CD4-positive, alpha-beta T cell treated with Interleukin-6 for 4 hours (primary cell): Measurements from ENCODE around the gene CTPS2.
"Not testable (repeated sequence)": the region's sequence is repeated elsewhere in the genome, so short reads cannot be mapped to it uniquely, and the experiment has no call there.

Experiments used
- DNase-seq: peaks from one replicate; pipeline ENCODE4 v3.0.0-alpha.2; 2020; ENCODE audit warnings: mixed read lengths

CTPS2 gene

GRCh38 chrX:16651391-16652024, 61.0 kb downstream of the CTPS2 start:
- DNase-seq: no peak

- no peak for DNase-seq
These were observed 62.6 kb downstream of the CTPS2 start, which contains the start of gene S100G for GRCh38 chrX:16649858-16650257. TSS of gene S100G (plus strand) at chrX:16650158. CDS start at chrX:16651007, 849 bp downstream.

GRCh38 chrX:16646366-16647138, 65.9 kb downstream of the CTPS2 start:
- DNase-seq: no peak

- DNase-seq: no peak
These were observed 69.3 kb downstream of the CTPS2 start for GRCh38 chrX:16643176-16643575.

GRCh38 chrX:16640823-16641222, 71.6 kb downstream of the CTPS2 start:
- no peak for DNase-seq

GRCh38 chrX:16639966-16640365, 72.5 kb downstream of the CTPS2 start:
- no peak for DNase-seq

- no peak for DNase-seq
These were observed 73.9 kb downstream of the CTPS2 start for GRCh38 chrX:16638533-16638932.

- DNase-seq: no peak
These were observed 76.9 kb downstream of the CTPS2 start for GRCh38 chrX:16635596-16635995.

- no peak for DNase-seq
These were observed 77.4 kb downstream of the CTPS2 start for GRCh38 chrX:16635040-16635439.

- DNase-seq: no peak
These were observed 78.7 kb downstream of the CTPS2 start for GRCh38 chrX:16633754-16634153.

GRCh38 chrX:16629909-16630308, 82.6 kb downstream of the CTPS2 start:
- no peak for DNase-seq

- no peak for DNase-seq
These were observed 83.4 kb downstream of the CTPS2 start for GRCh38 chrX:16628946-16629595.

GRCh38 chrX:16628511-16628910, 84.0 kb downstream of the CTPS2 start:
- not testable (repeated sequence) for DNase-seq

- no peak for DNase-seq
These were observed 93.4 kb downstream of the CTPS2 start for GRCh38 chrX:16619024-16619423.

- no peak for DNase-seq
These were observed 94.0 kb downstream of the CTPS2 start for GRCh38 chrX:16618422-16618821.

GRCh38 chrX:16617382-16617781, 95.1 kb downstream of the CTPS2 start:
- no peak for DNase-seq

GRCh38 chrX:16612257-16612897, 100.1 kb downstream of the CTPS2 start:
- DNase-seq: no peak

GRCh38 chrX:16610654-16611053, 101.8 kb downstream of the CTPS2 start:
- DNase-seq: not testable (repeated sequence)

- no peak for DNase-seq
These were observed 102.3 kb downstream of the CTPS2 start for GRCh38 chrX:16610121-16610621.

- DNase-seq: no peak
These were observed 106.2 kb downstream of the CTPS2 start for GRCh38 chrX:16606142-16606720.

GRCh38 chrX:16604337-16604736, 108.1 kb downstream of the CTPS2 start:
- no peak for DNase-seq

- peak; percentile 8 for DNase-seq
These were observed 108.6 kb downstream of the CTPS2 start for GRCh38 chrX:16603822-16604221.

- not testable (repeated sequence) for DNase-seq
These were observed 109.2 kb downstream of the CTPS2 start for GRCh38 chrX:16603235-16603634.
